ENCODE data around the gene IGSF9B.

The IGSF9B gene, protein sequence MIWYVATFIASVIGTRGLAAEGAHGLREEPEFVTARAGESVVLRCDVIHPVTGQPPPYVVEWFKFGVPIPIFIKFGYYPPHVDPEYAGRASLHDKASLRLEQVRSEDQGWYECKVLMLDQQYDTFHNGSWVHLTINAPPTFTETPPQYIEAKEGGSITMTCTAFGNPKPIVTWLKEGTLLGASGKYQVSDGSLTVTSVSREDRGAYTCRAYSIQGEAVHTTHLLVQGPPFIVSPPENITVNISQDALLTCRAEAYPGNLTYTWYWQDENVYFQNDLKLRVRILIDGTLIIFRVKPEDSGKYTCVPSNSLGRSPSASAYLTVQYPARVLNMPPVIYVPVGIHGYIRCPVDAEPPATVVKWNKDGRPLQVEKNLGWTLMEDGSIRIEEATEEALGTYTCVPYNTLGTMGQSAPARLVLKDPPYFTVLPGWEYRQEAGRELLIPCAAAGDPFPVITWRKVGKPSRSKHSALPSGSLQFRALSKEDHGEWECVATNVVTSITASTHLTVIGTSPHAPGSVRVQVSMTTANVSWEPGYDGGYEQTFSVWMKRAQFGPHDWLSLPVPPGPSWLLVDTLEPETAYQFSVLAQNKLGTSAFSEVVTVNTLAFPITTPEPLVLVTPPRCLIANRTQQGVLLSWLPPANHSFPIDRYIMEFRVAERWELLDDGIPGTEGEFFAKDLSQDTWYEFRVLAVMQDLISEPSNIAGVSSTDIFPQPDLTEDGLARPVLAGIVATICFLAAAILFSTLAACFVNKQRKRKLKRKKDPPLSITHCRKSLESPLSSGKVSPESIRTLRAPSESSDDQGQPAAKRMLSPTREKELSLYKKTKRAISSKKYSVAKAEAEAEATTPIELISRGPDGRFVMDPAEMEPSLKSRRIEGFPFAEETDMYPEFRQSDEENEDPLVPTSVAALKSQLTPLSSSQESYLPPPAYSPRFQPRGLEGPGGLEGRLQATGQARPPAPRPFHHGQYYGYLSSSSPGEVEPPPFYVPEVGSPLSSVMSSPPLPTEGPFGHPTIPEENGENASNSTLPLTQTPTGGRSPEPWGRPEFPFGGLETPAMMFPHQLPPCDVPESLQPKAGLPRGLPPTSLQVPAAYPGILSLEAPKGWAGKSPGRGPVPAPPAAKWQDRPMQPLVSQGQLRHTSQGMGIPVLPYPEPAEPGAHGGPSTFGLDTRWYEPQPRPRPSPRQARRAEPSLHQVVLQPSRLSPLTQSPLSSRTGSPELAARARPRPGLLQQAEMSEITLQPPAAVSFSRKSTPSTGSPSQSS (N-terminal part only)

DNA sequence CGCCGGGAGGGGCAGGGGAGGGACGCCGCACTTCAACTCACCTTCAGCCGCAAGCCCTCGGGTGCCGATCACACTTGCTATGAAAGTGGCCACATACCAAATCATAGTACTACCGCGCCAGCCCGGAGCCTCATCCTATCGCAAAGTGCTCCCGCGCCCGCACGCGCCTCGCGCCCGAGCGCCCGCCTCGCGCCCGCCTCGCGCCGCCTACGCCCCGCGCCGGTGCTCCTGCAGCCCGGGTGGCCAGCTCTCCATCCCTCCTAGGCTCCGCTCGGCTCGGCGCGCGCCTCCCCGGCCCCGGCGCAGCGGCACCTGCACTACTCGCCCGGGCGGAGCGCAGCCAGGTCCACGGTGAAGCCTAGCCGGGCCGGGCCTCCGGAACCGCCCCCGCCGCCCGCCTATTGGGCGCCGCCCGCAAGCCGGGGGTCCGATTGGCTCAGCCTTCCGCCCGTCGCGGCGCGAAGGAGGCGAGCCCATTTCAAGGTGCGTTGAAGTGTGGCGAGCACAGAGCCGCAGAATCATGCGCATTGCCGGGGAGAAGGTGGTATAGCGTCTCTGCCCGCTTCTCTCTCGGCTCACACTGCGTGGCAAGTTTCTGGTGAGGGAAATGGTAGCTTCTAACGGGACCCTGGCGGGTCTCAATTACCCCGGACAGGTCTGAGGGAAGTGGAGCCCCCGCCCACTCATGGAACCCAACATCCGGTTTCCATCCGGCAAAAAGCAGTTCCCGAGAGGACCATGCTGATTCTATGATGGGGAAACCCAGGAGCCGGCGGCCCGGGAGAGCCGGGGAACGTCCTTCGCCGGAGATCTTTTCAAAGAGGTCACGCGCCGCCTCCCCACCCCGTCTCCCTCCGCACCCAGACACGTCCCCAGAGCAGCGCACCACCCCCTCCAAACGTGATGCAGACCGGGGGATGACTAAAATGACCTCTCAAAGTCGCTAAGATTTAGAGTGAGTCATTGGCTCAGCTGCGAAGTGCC is at the start of gene IGSF9B:
Gene IGSF9B (minus strand): TSS at position 319 of the 984 bp plus-strand sequence. CDS start 214 bp downstream, at position 105.
- Histone ChIP-seq H2AFZ (ENCODE audit: low read depth, low read length, severe bottlenecking) (no peak within 1 kb of the TSS), H3K36me3 (ENCODE audit: low read length) (no peaks in the 10 kb centered on the region), H3K9ac (ENCODE audit: low read length) (no peak within 1 kb of the TSS), H3K4me2 (ENCODE audit: low read depth, low read length, poor library complexity, severe bottlenecking) (no peak within 1 kb of the TSS), H3K4me3 (ENCODE audit: insufficient read depth, low read length, poor library complexity, severe bottlenecking) (no peak within 1 kb of the TSS), H3K27me3 (ENCODE audit: low read length) (no peaks in the 10 kb centered on the region), H3K9me3 (ENCODE audit: insufficient read depth, low read length) (no peaks in the 10 kb centered on the region), H3K9me2 (replicated peaks; ENCODE audit: insufficient read depth, low read length) (no peaks in the 10 kb centered on the region), H3F3A (ENCODE audit: insufficient read depth) (no peaks in the 10 kb centered on the region), H3K79me2 (ENCODE audit: insufficient read depth, low read length) (no peaks in the 10 kb centered on the region), H3K27ac (ENCODE audit: low read depth, low read length) (no peak within 1 kb of the TSS), H4K20me1 (ENCODE audit: low read depth, low read length) (no peaks in the 10 kb centered on the region)
- no peak for TF ChIP-seq CTCF (IDR thresholded peaks at IDR 0.05; ENCODE audit: insufficient read depth, low read length, poor library complexity, severe bottlenecking)
- TF ChIP-seq EZH2phosphoT487 (conservative IDR thresholded peaks at IDR 0.05; ENCODE audit: low read length): no peak

DNA sequence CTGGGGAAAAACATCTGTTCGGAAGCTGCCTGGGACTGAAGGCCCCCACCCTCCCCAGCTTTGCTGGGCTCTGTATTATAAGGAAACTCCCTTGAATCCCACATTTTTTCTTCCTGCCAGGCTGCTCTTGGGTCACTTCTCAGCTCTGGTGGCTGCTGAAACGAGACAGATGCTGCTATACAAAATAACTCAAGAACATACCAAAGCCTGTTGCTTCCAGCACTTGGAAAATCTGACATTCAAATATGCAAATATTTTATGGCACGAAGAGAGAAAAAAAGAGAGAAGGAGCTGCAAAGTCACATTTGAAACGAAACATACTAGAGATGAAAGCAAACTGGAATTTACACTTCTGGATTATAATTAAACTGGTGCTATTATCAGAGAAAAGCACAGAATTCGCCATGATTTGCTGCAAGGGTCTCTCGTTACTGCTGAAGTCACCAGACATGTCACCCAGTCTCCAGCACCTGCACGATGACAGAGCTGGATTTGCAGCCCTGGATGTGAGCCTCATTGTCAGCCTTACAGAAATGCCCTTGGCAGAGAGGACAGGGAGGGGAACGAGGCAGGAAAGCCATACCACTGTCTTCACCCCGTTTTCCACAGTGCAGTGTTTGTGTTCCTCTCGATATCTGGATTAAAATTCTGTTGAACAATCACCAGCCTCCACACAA is 47.9 kb upstream of the IGSF9B start:
- TF ChIP-seq CTCF (IDR thresholded peaks at IDR 0.05; ENCODE audit: insufficient read depth, low read length, poor library complexity, severe bottlenecking) (no peak), EZH2phosphoT487 (conservative IDR thresholded peaks at IDR 0.05; ENCODE audit: low read length) (no peak)
- H3K79me2 ChIP-seq (ENCODE audit: insufficient read depth, low read length): no peaks in the 10 kb centered on the region
- no peaks in the 10 kb centered on the region for H3K9me2 ChIP-seq (replicated peaks; ENCODE audit: insufficient read depth, low read length)
- no peak overlapping the region for H3K4me3 ChIP-seq (ENCODE audit: insufficient read depth, low read length, poor library complexity, severe bottlenecking)
- H3K4me2 ChIP-seq (ENCODE audit: low read depth, low read length, poor library complexity, severe bottlenecking): no peak overlapping the region
- H3K9ac ChIP-seq (ENCODE audit: low read length): no peak overlapping the region
- H3K9me3 ChIP-seq (ENCODE audit: insufficient read depth, low read length): no peaks in the 10 kb centered on the region
- no peaks in the 10 kb centered on the region for H3F3A ChIP-seq (ENCODE audit: insufficient read depth)
- no peaks in the 10 kb centered on the region for H3K27me3 ChIP-seq (ENCODE audit: low read length)
- H2AFZ ChIP-seq (ENCODE audit: low read depth, low read length, severe bottlenecking): no peak overlapping the region
- no peak overlapping the region for H3K27ac ChIP-seq (ENCODE audit: low read depth, low read length)
- H4K20me1 ChIP-seq (ENCODE audit: low read depth, low read length): no peaks in the 10 kb centered on the region
- H3K36me3 ChIP-seq (ENCODE audit: low read length): no peaks in the 10 kb centered on the region
